Sciatic nerve (tissue), 2 donors: Measurements from ENCODE around the gene TCERG1L. TPM values are rescaled to one million over a fixed set of nuclear protein-coding genes. Genes with fewer than 3 reads are reported as not detected.
A peak's percentile ranks its signal among the peaks of the same experiment; 100 is the strongest.

ENCODE experiments used
- ATAC-seq: fragments of 200-7000 bp; cut with Tn5 transposase; one replicate; pipeline ENCODE4 v1.9.1; 2020; ENCODE audit warnings: mild to moderate bottlenecking, moderate library complexity
- DNase-seq: peaks from one replicate; pipeline ENCODE4 v3.0.0-alpha.2; 2020; ENCODE audit warnings: low spot score
- intact Hi-C: fragments of 100-400 bp; cut with DNase I; formaldehyde crosslinking; loops from one replicate; pipeline ENCODE4 v1.14.2; 2022
- total RNA-seq: library from RNA; stranded (reverse); fragmentation: NEBNext Ultra II Directional; extraction: Animal tissue kit (Norgen Biotek cat#: 25700); gene quantifications from one replicate; pipeline ENCODE4 v1.2.1, GENCODE V29; 2021
- donor health status: DM: no; HTN: no; CAD: no.
- donor health status: DM: no; HTN: no; CAD: no.

TCERG1L gene
- total RNA-seq, 1 donor from 2014 or later, result 0.22 TPM

GRCh38 chr10:131218811-131219583, 92.5 kb downstream of the TCERG1L start:
- intact Hi-C loops, result no loop called here
- DNase-seq (no peak), ATAC-seq (no peak)

- ATAC-seq, result no peak
- intact Hi-C loops, result no loop called here
These were observed 94.8 kb downstream of the TCERG1L start for GRCh38 chr10:131216681-131217230.

GRCh38 chr10:131215776-131216175, 95.7 kb downstream of the TCERG1L start:
- intact Hi-C loops, result no loop called here
- no peak for ATAC-seq
- peak; percentile 27 for DNase-seq

More at GRCh38 chr10:131216681-131217230, 94.8 kb downstream of the TCERG1L start:
- DNase-seq, result peak; percentile 26

- DNase-seq (no peak), ATAC-seq (no peak)
- intact Hi-C loops, result no loop called here
These were observed 96.8 kb downstream of the TCERG1L start for GRCh38 chr10:131214521-131215244.

- intact Hi-C loops, result no loop called here
- DNase-seq (no peak), ATAC-seq (no peak)
These were observed 97.6 kb downstream of the TCERG1L start for GRCh38 chr10:131213741-131214505.

- intact Hi-C loops, result no loop called here
- ATAC-seq (no peak), DNase-seq (no peak)
These were observed 98.7 kb downstream of the TCERG1L start for GRCh38 chr10:131212763-131213325.

- ATAC-seq (no peak), DNase-seq (no peak)
- intact Hi-C loops, result no loop called here
These were observed 99.4 kb downstream of the TCERG1L start for GRCh38 chr10:131211965-131212619.

- DNase-seq (no peak), ATAC-seq (peak; percentile 34)
- intact Hi-C loops, result no loop called here
These were observed 100.0 kb downstream of the TCERG1L start for GRCh38 chr10:131211559-131211958.

GRCh38 chr10:131211146-131211545, 100.4 kb downstream of the TCERG1L start:
- ATAC-seq (no peak), DNase-seq (no peak)
- intact Hi-C loops, result no loop called here

- intact Hi-C loops, result no loop called here
- DNase-seq, result peak; percentile 44
- ATAC-seq, result no peak
These were observed 101.3 kb downstream of the TCERG1L start for GRCh38 chr10:131210181-131210580.

GRCh38 chr10:131207584-131208532, 103.7 kb downstream of the TCERG1L start:
- ATAC-seq (no peak), DNase-seq (peak; percentile 32)
- intact Hi-C loops, result loop anchor here (10.0 kb wide), 1 partner anchor 323 kb away; no protein-coding TSS in a partner anchor

- intact Hi-C loops, result loop anchor here (10.0 kb wide), 1 partner anchor 322 kb away; no protein-coding TSS in a partner anchor
- no peak for DNase-seq
- ATAC-seq, result no peak
These were observed 104.3 kb downstream of the TCERG1L start for GRCh38 chr10:131207176-131207575.

- DNase-seq (peak; percentile 31), ATAC-seq (no peak)
- intact Hi-C loops, result loop anchor here (10.0 kb wide), 1 partner anchor 322 kb away; no protein-coding TSS in a partner anchor
These were observed 105.2 kb downstream of the TCERG1L start for GRCh38 chr10:131206111-131206995.

- no peak for ATAC-seq
- intact Hi-C loops, result loop anchor here (10.0 kb wide), 1 partner anchor 321 kb away; no protein-coding TSS in a partner anchor
- peak; percentile 44 for DNase-seq
These were observed 106.0 kb downstream of the TCERG1L start for GRCh38 chr10:131205556-131205955.

- no peak for ATAC-seq
- intact Hi-C loops, result loop anchor here (10.0 kb wide), 1 partner anchor 320 kb away; no protein-coding TSS in a partner anchor
- DNase-seq, result peak; percentile 26
These were observed 106.9 kb downstream of the TCERG1L start for GRCh38 chr10:131204406-131205152.
